HG03060 (cell line): ENCODE measurements around the gene TACR2.
"Not testable (repeated sequence)": the region's sequence is repeated elsewhere in the genome, so short reads cannot be mapped to it uniquely, and the experiment has no call there.

Experiments used
- ATAC-seq: cut with Tn5 transposase; IDR thresholded peaks from one replicate; pipeline ENCODE4 v1.9.1; 2021; ENCODE audit warnings: low read depth, moderate number of reproducible peaks; ENCODE audit not compliant: unreplicated experiment

The TACR2 gene

GRCh38 chr10:69451209-69451783 is 34.6 kb upstream of the TACR2 start, which contains the start of gene TSPAN15:
TSPAN15 (plus strand) TSS chr10:69451465; CDS start chr10:69451595, 130 bp downstream.
- no peak for ATAC-seq

- ATAC-seq, result not testable (repeated sequence)
These were observed 33.7 kb upstream of the TACR2 start for GRCh38 chr10:69450395-69450794.

GRCh38 chr10:69449841-69450240 is 33.1 kb upstream of the TACR2 start:
- no peak for ATAC-seq

GRCh38 chr10:69446650-69447151 is 30.0 kb upstream of the TACR2 start:
- ATAC-seq, result no peak

GRCh38 chr10:69446229-69446628 is 29.5 kb upstream of the TACR2 start:
- ATAC-seq, result no peak

- ATAC-seq, result no peak
These were observed 28.3 kb upstream of the TACR2 start for GRCh38 chr10:69445041-69445440.

GRCh38 chr10:69443354-69443753 is 26.6 kb upstream of the TACR2 start:
- no peak for ATAC-seq

GRCh38 chr10:69439813-69440506 is 23.2 kb upstream of the TACR2 start:
- no peak for ATAC-seq

- ATAC-seq, result no peak
These were observed 22.6 kb upstream of the TACR2 start for GRCh38 chr10:69439350-69439739.

- ATAC-seq, result no peak
These were observed 22.0 kb upstream of the TACR2 start for GRCh38 chr10:69438536-69439349.

- ATAC-seq, result no peak
These were observed 20.9 kb upstream of the TACR2 start for GRCh38 chr10:69437321-69438259.

- ATAC-seq, result no peak
These were observed 19.3 kb upstream of the TACR2 start for GRCh38 chr10:69435966-69436520.

- ATAC-seq, result no peak
These were observed 18.2 kb upstream of the TACR2 start for GRCh38 chr10:69434926-69435325.

GRCh38 chr10:69434169-69434568 is 17.5 kb upstream of the TACR2 start:
- no peak for ATAC-seq

GRCh38 chr10:69428165-69428564 is 11.4 kb upstream of the TACR2 start:
- no peak for ATAC-seq

GRCh38 chr10:69426376-69426727 is 9.6 kb upstream of the TACR2 start:
- ATAC-seq, result no peak

GRCh38 chr10:69425511-69426298 is 9.0 kb upstream of the TACR2 start:
- no peak for ATAC-seq

- ATAC-seq, result no peak
These were observed 8.3 kb upstream of the TACR2 start for GRCh38 chr10:69425041-69425440.

GRCh38 chr10:69422676-69423075 is 6.0 kb upstream of the TACR2 start:
- ATAC-seq, result no peak
